Heart left ventricle (tissue), 16 donors: ENCODE results near the gene USP35. TPM values are rescaled to one million over a fixed set of nuclear protein-coding genes. Genes with fewer than 3 reads are reported as not detected.

Experiments
- ATAC-seq, 4 donors: fragments of 200-7000 bp; cut with Tn5 transposase; one replicate each; pipeline ENCODE4 v1.9.1; 2020 to 2022; ENCODE audit warnings: moderate library complexity in 4 of 4, mild to moderate bottlenecking in 3 of 4, moderate number of reproducible peaks in 1 of 4
- DNase-seq, 5 donors: peaks; one replicate each; pipeline ENCODE4 v3.0.0-alpha.2; 2020
- H3K27ac ChIP-seq, 12 donors: fragments of 200-600 bp; sonication (generic) in 4 of 12; one replicate each; pipeline versions ENCODE4 v1.5.0 to v1.8.0; 2016 to 2022; ENCODE audit warnings: mild to moderate bottlenecking in 2 of 12
- H3K27me3 ChIP-seq, 9 donors: fragments of 200-600 bp; sonication (generic) in 2 of 9; one replicate each; pipeline versions ENCODE4 v1.5.1 to v1.8.0; 2016 to 2022; ENCODE audit warnings: mild to moderate bottlenecking in 3 of 9
- H3K36me3 ChIP-seq, 9 donors: fragments of 200-600 bp; sonication (generic) in 2 of 9; one replicate each; pipeline versions ENCODE4 v1.5.0 to v1.8.0; 2018 to 2022; ENCODE audit warnings: mild to moderate bottlenecking in 2 of 9
- H3K4me1 ChIP-seq, 12 donors: fragments of 200-600 bp; sonication (generic) in 4 of 12; one replicate each; pipeline versions ENCODE4 v1.5.0 to v1.8.0; 2016 to 2022; ENCODE audit warnings: mild to moderate bottlenecking in 3 of 12
- H3K4me3 ChIP-seq, 12 donors: fragments of 200-600 bp; sonication (generic) in 4 of 12; one replicate each; pipeline versions ENCODE4 v1.5.0 to v1.8.0; 2017 to 2022; ENCODE audit warnings: mild to moderate bottlenecking in 9 of 12, moderate library complexity in 4 of 12
- H3K9me3 ChIP-seq, 12 donors: fragments of 200-600 bp; sonication (generic) in 4 of 12; one replicate each; pipeline versions ENCODE4 v1.5.0 to v1.8.0; 2016 to 2022; ENCODE audit warnings: mild to moderate bottlenecking in 1 of 12
- POLR2A ChIP-seq, 2 donors: fragments of 450-650 bp; IDR thresholded peaks; one replicate each; pipeline ENCODE4 v1.6.1; 2017; ENCODE audit warnings: antibody characterized with exemption in 2 of 2, mild to moderate bottlenecking in 2 of 2, moderate library complexity in 2 of 2
- WGBS, 4 donors: extraction: QIAGEN DNeasy Blood & Tissue Kit in 2 of 4; methylation state at CpG; one replicate each; pipeline versions ENCODE4 v1.1.5 to v1.1.7; 2013 to 2018; 5-methylcytosine and 5-hydroxymethylcytosine counted together
- intact Hi-C, 10 donors: fragments of 100-400 bp; cut with DNase I; formaldehyde crosslinking; loops; one replicate each; pipeline versions ENCODE4 v1.11.1 to v1.14.2; 2022
- polyA plus RNA-seq, 2 donors: library from polyadenylated mRNA; stranded (reverse); fragments of 200-250 nt; gene quantifications; one replicate each; pipeline ENCODE4 v1.2.3, GENCODE V29; 2013
- total RNA-seq, 9 donors: library from RNA; depleted of rRNA in 2 of 9; stranded (reverse); fragments of >200 nt in 2 of 9; fragmentation: NEBNext Ultra II Directional in 3 of 9; extraction: Animal tissue kit (Norgen Biotek cat#: 25700) in 3 of 9; gene quantifications; one replicate each; pipeline versions ENCODE4 v1.1.0 to v1.2.4, GENCODE V29; 2016 to 2023
- TF ChIP-seq, protein P1 (sequence below), 12 donors: fragments of 200-600 bp; sonication (generic) in 4 of 12; IDR thresholded peaks; one replicate each; pipeline versions ENCODE4 v1.5.0 to v1.8.0; 2018 to 2022; ENCODE audit warnings: antibody characterized with exemption in 12 of 12, mild to moderate bottlenecking in 5 of 12
- donor health status: ischemic (EF 13 %, LVEDD 7.1; RV severe dilation, severe dysfunction).
- donor health status: healthy with polysubstance abuse.
- donor health status: DM: no; HTN: yes; CAD: no.
- donor health status: DM: no; HTN: no; CAD: no.
- donor health status: ischemic (EF 25% LVEDD 6.9; RV normal size, moderate dysfunction).
- donor health status: ischemic (EF 25% LVEDD 5.7; RV mildly dilated, moderate dysfunction).
- donor health status: healthy.
- donor health status: DM: yes; HTN: yes; CAD: no.
- donor health status: ischemic (EF 35%, LVEDD 5.7; RV mildly dilated, moderate dysfunction).
- donor health status: nonischemic (EF 11% LVEDD 7.7; RV severe dilation, severe dysfunction).
- donor health status: DM: yes; HTN: yes; CAD: no.
- donor health status: PGD.
- donor health status: ischemic (EF 29% LVEDD 5.4; RV normal size, mild dysfunction).
- donor health status: nonischemic (EF 23%, LVEDD 6.1; RV moderate dilation, normal function).

Gene USP35
- total and polyA plus RNA-seq, 11 donors, result 4.5 to 8.1 (median 5.3) TPM

DNA sequence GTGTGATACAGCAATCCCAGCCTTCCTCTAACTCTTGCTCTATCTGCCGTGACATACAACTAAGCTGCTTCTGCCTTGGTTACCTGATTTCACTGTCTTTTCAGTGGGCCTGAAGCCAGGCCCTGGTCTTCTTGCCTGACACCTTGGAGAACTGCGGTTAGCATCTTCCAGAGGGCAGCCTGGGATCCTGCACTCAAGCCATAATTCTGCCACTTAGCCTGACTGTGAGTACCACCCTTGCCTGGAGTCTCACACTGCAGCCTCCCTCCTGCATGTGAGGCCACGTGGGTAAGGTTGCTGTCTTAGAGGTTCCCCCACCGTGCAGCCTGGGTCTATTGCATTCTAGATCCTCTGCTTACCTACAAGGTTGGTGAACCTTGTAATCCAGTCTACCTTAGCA lies 35.8 kb downstream of the USP35 start:
- 86 to 95% (median 94%) methylated on average over 4 of the region's 4 CpGs for WGBS, 4 donors
- DNase-seq (no peak), ATAC-seq (no peak)
- Histone ChIP-seq H3K4me3 (no peak overlapping the region), H3K36me3 (peaks cover 0 to 75% (median 72%) of the 10 kb centered on the region in 9 donors), H3K4me1 (peaks cover 0 to 7% (median 0%) of the 10 kb centered on the region in 12 donors), H3K27me3 (no peaks in the 10 kb centered on the region), H3K9me3 (no peaks in the 10 kb centered on the region), H3K27ac (no peak overlapping the region)
- intact Hi-C loops, result loop anchor here in 1 of 10 donors (5.0 kb wide), 1 partner anchor 343 kb away; no protein-coding TSS in a partner anchor
- TF ChIP-seq, protein P1, sequence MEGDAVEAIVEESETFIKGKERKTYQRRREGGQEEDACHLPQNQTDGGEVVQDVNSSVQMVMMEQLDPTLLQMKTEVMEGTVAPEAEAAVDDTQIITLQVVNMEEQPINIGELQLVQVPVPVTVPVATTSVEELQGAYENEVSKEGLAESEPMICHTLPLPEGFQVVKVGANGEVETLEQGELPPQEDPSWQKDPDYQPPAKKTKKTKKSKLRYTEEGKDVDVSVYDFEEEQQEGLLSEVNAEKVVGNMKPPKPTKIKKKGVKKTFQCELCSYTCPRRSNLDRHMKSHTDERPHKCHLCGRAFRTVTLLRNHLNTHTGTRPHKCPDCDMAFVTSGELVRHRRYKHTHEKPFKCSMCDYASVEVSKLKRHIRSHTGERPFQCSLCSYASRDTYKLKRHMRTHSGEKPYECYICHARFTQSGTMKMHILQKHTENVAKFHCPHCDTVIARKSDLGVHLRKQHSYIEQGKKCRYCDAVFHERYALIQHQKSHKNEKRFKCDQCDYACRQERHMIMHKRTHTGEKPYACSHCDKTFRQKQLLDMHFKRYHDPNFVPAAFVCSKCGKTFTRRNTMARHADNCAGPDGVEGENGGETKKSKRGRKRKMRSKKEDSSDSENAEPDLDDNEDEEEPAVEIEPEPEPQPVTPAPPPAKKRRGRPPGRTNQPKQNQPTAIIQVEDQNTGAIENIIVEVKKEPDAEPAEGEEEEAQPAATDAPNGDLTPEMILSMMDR (IDR thresholded peaks at IDR 0.05), result no peak
- no peak for TF ChIP-seq POLR2A (IDR thresholded peaks at IDR 0.05)

- Histone ChIP-seq H3K27me3 (no peaks in the 10 kb centered on the region), H3K4me1 (peaks cover 0 to 12% (median 3%) of the 10 kb centered on the region in 12 donors), H3K9me3 (no peaks in the 10 kb centered on the region), H3K4me3 (no peak overlapping the region), H3K36me3 (peaks cover 0 to 70% (median 68%) of the 10 kb centered on the region in 9 donors), H3K27ac (no peak overlapping the region)
- intact Hi-C loops, result loop anchor here in 7 of 10 donors (5.0 kb wide), 5 partner anchors 192 to 342 kb away; partner anchors contain the start of gene GAB2 (in 4 of the 7)
- TF ChIP-seq POLR2A (IDR thresholded peaks at IDR 0.05), result no peak
- TF ChIP-seq, protein P1 (IDR thresholded peaks at IDR 0.05), result no peak
- ATAC-seq (no peak), DNase-seq (no peak)
- 95 to 99% (median 97%) methylated on average over 7 of the region's 7 CpGs for WGBS, 4 donors
Observed at GRCh38 chr11:78224906-78225420, 36.2 kb downstream of the USP35 start.

DNA sequence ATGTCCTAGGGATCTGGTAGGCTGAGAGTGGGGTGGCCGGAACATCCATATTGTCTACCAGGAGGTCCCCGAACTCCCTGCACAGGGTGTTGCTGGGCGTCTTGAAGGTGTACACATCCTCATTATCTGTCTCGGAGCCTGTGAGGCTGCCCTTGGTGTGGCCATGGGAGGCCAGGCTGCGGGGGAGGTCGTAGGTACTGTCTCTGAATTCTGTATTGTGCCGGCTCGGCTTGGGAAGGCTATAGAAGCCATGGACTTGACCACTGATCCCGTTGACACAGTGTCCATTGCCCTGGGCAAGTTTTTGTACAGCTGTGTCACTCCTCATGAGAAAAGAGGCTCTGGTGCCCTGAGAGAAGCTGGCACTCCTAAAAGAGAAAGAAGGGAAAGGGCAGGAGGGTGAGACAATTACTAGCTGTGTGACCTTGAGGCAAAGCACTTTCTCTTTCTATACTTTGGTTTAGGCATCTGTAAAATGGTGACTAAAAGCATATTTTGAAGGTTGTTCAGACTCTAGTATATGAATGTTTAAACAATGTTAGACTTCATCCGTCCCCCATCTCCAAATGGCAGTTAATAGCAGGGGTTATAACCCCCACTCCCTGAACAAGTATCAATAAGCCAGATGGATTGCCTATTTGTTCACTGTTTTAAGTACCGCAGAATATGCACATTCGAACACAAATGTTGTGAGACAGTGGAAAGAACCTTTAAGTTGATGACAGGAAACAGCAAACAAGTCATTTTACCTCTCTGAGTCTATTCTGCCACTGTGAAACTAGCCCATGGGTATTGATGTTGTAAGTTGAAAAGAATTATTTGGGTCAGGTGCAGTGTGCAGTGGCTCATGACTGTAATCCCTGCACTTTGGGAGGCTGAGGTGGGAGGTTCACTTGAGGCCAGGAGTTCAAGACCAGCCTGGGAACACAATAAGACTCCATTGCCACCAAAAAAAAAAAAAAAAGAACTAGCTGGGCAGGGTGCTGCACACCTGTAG lies 38.3 kb downstream of the USP35 start:
- Histone ChIP-seq H3K4me1 (peaks cover 0 to 29% (median 14%) of the 10 kb centered on the region in 12 donors), H3K36me3 (peaks cover 0 to 50% (median 48%) of the 10 kb centered on the region in 9 donors), H3K27ac (no peak overlapping the region), H3K4me3 (no peak overlapping the region), H3K27me3 (no peaks in the 10 kb centered on the region), H3K9me3 (no peaks in the 10 kb centered on the region)
- intact Hi-C loops, result loop anchor here in 7 of 10 donors (5.0 kb wide), 5 partner anchors 190 to 340 kb away; partner anchors contain the start of gene GAB2 (in 4 of the 7)
- ATAC-seq, result no peak
- WGBS, 4 donors, result 84 to 94% (median 89%) methylated on average over 11 to 12 of the region's 12 CpGs
- no peak for TF ChIP-seq POLR2A (IDR thresholded peaks at IDR 0.05)
- TF ChIP-seq, protein P1 (IDR thresholded peaks at IDR 0.05), result no peak
- DNase-seq, result no peak

DNA sequence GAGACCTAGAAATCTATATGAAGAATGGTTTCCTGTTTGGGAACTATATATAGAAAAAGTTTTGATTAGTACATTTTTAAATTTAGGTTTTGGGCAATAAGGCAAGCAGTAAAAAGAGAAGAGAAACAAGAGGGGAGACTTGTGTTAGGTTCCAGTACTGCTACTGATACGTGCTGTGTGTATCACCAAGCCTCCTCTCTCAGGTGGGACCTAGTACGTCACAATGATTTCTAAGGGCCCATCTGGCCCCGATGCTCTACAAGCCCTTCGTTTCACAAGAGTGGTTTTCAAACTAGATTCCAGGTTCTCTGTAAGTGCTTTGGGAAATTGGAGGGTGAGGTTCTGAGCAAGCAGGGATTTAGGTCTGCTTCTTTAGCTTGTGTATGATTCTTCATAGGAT lies 39.2 kb downstream of the USP35 start:
- ATAC-seq (no peak), DNase-seq (no peak)
- H3K36me3 ChIP-seq, result peaks cover 0 to 41% (median 38%) of the 10 kb centered on the region in 9 donors
- H3K4me3 ChIP-seq, result no peak overlapping the region
- 87 to 95% (median 92%) methylated on average over 4 of the region's 4 CpGs for WGBS, 4 donors
- no peaks in the 10 kb centered on the region for H3K27me3 ChIP-seq
- no peaks in the 10 kb centered on the region for H3K9me3 ChIP-seq
- H3K4me1 ChIP-seq, result peaks cover 0 to 39% (median 21%) of the 10 kb centered on the region in 12 donors
- no peak overlapping the region for H3K27ac ChIP-seq
- TF ChIP-seq, protein P1 (IDR thresholded peaks at IDR 0.05), result no peak
- TF ChIP-seq POLR2A (IDR thresholded peaks at IDR 0.05), result no peak
- intact Hi-C loops, result loop anchor here (1.0 to 5.0 kb wide), 10 partner anchors 189 to 339 kb away; partner anchors contain the start of gene GAB2 (in 5 of the 10)
